Measurements from ENCODE around the gene SYNJ2. TPM values are rescaled to one million over a fixed set of nuclear protein-coding genes. Genes with fewer than 3 reads are reported as not detected.

Gene SYNJ2
- total and polyA plus RNA-seq, 5 experiments from 2014 or later, result 5.2 to 16.3 (median 8.5) TPM

DNA sequence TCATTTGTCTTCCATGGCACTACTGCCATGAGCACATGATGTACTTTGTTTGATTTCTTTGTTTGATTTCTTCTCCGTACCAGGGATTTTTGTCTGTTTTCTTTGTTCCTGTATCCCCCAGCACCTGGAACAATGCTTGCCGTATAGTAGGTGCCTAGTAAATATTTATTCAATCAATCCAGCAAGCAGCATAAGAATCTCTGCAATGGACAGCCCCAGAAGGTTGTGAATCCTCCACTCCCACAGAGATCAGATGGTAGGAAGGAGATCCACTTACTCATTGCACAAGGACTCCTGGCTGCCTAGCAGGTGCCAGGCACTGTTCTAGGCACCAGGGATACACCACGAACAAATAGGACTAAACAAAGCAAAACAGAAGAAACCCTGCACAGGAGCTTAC lies 6.7 kb upstream of the SYNJ2 start:
- no peaks in the 10 kb centered on the region for H3K36me3 Mint-ChIP-seq
- H3K27me3 Mint-ChIP-seq, result peaks cover 0 to 3% (median 0%) of the 10 kb centered on the region in 5 donors
- ATAC-seq (no peak), DNase-seq (no peak)
- no peak overlapping the region for H3K4me3 Mint-ChIP-seq
- H3K4me1 Mint-ChIP-seq, result peaks cover 5 to 14% (median 11%) of the 10 kb centered on the region in 4 donors
- H3K9me3 Mint-ChIP-seq, result no peaks in the 10 kb centered on the region
- POLR2A ChIA-PET, result no interaction called here
- no peak overlapping the region for H3K27ac Mint-ChIP-seq

DNA sequence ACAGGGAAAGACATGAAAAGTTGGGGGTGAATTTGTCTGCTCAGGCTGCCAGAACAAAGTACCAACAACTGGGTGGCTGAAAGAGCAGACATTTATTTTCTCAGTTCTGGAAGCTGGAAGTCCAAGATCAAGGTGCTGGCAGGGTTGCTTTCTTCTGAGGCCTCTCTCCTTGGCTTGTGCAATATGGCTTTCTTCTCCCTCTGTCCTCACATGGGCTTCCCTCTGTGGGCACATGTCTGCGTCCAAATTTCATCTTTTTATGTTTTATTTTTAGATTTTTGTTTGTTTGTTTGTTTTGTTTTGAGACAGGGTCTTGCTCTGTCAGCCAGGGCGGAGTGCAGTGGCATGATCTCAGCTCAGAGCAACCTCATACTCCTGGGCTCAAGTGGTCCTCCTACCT lies 6.2 kb upstream of the SYNJ2 start:
- Mint-ChIP-seq H3K4me3 (no peak overlapping the region), H3K4me1 (peaks cover 10 to 18% (median 14%) of the 10 kb centered on the region in 4 donors), H3K27ac (peak overlapping the region in 1 of 10 donors; percentile 25), H3K36me3 (no peaks in the 10 kb centered on the region), H3K27me3 (peaks cover 0 to 2% (median 0%) of the 10 kb centered on the region in 5 donors), H3K9me3 (no peaks in the 10 kb centered on the region)
- no peak for DNase-seq
- no peak for ATAC-seq
- POLR2A ChIA-PET, result no interaction called here

DNA sequence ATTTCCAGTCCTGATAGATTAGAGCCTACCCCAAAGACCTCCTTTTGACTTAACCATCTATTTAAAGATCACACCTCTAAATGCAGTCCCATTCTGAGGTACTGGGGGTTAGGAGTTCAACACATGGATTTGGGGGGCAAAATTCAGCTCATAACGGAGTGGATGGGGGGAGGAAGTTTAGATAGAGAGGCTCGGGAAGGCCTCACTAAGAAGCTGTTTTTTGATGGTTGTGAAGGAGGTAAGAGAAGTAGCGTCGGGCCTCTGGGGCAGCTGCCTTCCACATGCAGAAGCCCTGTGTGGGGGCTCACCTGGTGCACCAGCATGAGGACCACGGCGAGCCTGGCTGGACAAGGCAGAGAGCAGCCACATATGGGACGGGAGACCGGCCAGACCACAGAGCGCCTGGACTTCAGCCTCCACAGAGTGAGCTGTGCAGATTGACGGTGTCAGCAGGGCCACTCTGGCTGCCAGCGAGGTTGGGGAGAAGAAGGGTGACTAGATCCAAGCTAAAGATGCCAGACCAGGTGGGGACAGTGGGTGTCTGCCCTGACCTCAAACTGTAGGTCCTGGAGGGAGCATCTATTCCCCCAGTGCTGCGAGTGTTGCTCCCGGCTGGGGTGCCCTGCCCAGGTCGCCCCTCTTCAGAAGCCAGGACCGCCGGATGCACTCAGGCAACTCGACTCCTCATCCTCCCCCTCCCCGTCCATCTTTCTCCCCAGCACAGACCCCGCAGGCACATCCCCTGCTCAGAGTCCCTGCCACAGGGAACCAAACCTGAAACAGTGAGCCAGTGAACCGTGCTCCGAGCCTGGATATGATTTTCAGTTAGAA lies 5.1 kb upstream of the SYNJ2 start:
- POLR2A ChIA-PET, result no interaction called here
- H3K27ac Mint-ChIP-seq, result peak overlapping the region in 1 of 10 donors; percentile 56
- H3K36me3 Mint-ChIP-seq, result no peaks in the 10 kb centered on the region

GRCh38 chr6:157977176-157977804 lies 4.4 kb upstream of the SYNJ2 start:
- DNase-seq (no peak), ATAC-seq (no peak)
- no peaks in the 10 kb centered on the region for H3K9me3 Mint-ChIP-seq
- H3K4me3 Mint-ChIP-seq, result no peak overlapping the region
- peaks cover 0 to 2% (median 0%) of the 10 kb centered on the region in 5 donors for H3K27me3 Mint-ChIP-seq
- H3K4me1 Mint-ChIP-seq, result peaks cover 13 to 25% (median 19%) of the 10 kb centered on the region in 4 donors
- H3K36me3 Mint-ChIP-seq, result no peaks in the 10 kb centered on the region
- peak overlapping the region in 3 of 10 donors; percentile 3 to 63 (median 26) for H3K27ac Mint-ChIP-seq
- POLR2A ChIA-PET, result no interaction called here

More for the DNA sequence above, 5.1 kb upstream of the SYNJ2 start:
- ATAC-seq, result no peak
- Mint-ChIP-seq H3K9me3 (no peaks in the 10 kb centered on the region), H3K4me3 (no peak overlapping the region), H3K27me3 (peaks cover 0 to 2% (median 0%) of the 10 kb centered on the region in 5 donors), H3K4me1 (peaks cover 12 to 24% (median 19%) of the 10 kb centered on the region in 4 donors)
- no peak for DNase-seq

DNA sequence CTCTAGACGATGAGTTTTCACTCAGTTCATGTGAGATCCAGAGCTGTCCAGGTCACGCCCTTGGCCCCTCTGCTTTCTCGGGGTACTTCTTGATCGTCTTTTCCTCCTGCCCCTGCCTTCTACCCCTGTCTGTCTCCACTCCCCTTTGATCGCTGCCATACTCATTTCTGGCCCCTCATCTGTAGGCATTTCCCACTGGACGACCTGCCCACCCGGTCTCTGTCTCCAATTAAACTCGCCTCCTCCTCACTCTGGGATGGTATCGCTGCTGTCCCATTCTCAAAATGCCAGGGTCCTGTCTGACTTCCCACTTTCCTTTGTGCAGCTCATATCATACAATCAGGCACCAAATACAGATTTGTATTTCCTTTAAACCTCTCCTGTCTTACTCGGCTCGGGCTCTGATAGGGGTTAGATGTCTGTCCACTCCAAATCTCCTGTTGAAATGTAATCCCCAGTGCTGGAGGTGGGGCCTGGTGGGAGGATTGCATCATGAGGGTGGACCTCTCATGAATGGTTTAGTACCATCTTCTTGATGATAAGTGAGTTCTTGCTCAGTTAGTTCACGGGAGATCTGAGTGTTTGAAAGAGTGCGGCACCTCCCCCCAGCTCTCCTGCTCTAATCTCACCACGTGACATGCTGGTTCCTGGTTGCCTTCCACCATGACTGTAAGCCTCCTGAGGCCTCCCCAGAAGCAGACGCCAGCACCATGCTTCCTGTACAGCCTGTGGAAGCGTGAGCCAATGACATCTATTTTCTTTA lies 3.5 kb upstream of the SYNJ2 start:
- peaks cover 20 to 34% (median 25%) of the 10 kb centered on the region in 4 donors for H3K4me1 Mint-ChIP-seq

DNA sequence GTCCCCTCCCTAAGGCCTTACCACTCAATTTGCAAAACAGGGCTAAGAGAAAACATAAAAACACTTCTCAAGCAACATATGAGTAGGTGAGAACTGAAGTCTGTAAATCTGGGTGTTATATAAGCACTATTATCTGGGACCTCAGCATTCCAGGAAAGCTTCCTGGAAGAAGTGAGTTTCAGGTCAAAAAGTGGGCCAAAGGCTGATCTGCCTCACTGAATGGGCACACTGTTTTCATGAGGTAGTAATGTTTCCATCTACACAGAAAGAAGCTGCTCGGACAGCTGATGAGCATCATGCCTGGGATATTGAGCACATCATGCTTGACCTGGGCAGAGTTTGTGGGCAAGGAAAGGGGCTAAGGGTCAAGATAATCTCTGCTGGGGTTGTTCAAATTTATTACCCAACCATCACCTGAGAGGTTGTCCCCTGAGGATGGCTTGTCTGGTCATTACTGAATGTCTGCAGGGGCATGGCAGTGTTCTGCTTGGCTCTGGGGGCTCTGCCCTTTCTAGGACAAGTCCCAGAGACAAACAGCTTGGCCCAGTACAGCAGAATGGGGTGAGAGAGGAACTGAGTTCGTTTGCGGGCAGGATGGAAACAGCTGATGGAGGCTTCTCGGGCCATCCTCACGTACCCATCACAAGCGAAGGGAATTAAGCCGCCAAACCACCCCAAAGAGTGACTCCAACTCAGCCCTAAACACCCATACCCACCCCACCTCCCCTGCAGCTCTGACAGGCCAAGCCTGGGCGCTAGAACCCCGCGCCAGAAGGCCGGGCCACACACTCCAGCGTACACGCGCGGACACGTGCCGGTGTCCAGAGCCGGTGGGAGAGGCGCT lies 1.2 kb upstream of the SYNJ2 start:
- ATAC-seq (peak; percentile 2 to 3), DNase-seq (peak in 1 of 10 donors; percentile 27)
- Mint-ChIP-seq H3K4me3 (peak overlapping the region; percentile 70 to 88 (median 83)), H3K36me3 (no peaks in the 10 kb centered on the region), H3K27me3 (peaks cover 0 to 2% (median 0%) of the 10 kb centered on the region in 5 donors), H3K9me3 (no peaks in the 10 kb centered on the region), H3K27ac (peak overlapping the region; percentile 45 to 90 (median 82)), H3K4me1 (peaks cover 23 to 53% (median 48%) of the 10 kb centered on the region in 4 donors)
- POLR2A ChIA-PET, result interaction anchor here (1.0 to 1.4 kb wide), 4 partner anchors 9 to 19 kb away, joined by 3 to 7 read pairs (median 3); no protein-coding TSS in a partner anchor

More for the DNA sequence above, 3.5 kb upstream of the SYNJ2 start:
- POLR2A ChIA-PET, result interaction anchor here (0.5 kb wide), 1 partner anchor 364 kb away, joined by 3 read pairs; no protein-coding TSS in a partner anchor
- ATAC-seq, result no peak
- Mint-ChIP-seq H3K4me3 (no peak overlapping the region), H3K27me3 (peaks cover 0 to 2% (median 0%) of the 10 kb centered on the region in 5 donors), H3K27ac (peak overlapping the region in 2 of 10 donors; percentile 27 to 72), H3K9me3 (no peaks in the 10 kb centered on the region), H3K36me3 (no peaks in the 10 kb centered on the region)
- no peak for DNase-seq

- H3K4me1 Mint-ChIP-seq, result peaks cover 23 to 56% (median 51%) of the 10 kb centered on the region in 4 donors
- H3K27me3 Mint-ChIP-seq, result peaks cover 0 to 2% (median 0%) of the 10 kb centered on the region in 5 donors
- DNase-seq, result peak in 1 of 10 donors; percentile 62
- peak overlapping the region in 9 of 10 donors; percentile 70 to 90 (median 85) for H3K27ac Mint-ChIP-seq
- no peaks in the 10 kb centered on the region for H3K9me3 Mint-ChIP-seq
- H3K4me3 Mint-ChIP-seq, result peak overlapping the region; percentile 70 to 88 (median 83)
- H3K36me3 Mint-ChIP-seq, result no peaks in the 10 kb centered on the region
- no peak for ATAC-seq
- POLR2A ChIA-PET, result interaction anchor here (1.0 to 1.5 kb wide), 4 partner anchors 9 to 47 kb away, joined by 3 to 10 read pairs (median 6); no protein-coding TSS in a partner anchor
Measured at GRCh38 chr6:157981132-157981394, 600 bp upstream of the SYNJ2 start.

DNA sequence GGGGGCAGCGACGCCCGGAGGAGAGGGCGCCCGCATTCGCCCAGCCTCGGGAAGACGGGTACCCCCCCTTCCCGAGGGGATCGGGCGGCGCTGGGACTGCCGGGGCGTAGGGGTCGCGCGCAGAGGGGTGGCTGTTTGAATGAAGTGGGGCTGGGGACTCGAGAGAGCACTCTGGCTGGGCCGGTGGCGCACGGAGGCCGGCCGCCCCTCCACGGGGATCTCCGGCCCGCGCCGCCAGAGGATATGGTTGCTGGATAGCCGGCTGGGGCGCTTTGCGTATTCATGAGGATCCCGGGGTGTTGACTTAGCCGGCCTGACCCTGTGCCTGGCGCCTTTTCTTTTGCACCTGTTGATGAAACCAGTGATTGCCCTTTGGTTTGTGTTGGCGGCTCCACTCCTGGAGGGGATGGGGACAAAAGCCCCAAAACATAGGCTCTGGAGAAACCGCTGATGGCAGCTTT lies 469 bp downstream of the SYNJ2 start:
- POLR2A ChIA-PET, result interaction anchor here (0.6 to 1.5 kb wide), 8 partner anchors 8 to 1126 kb away, joined by 3 to 10 read pairs (median 4); no protein-coding TSS in a partner anchor
- ATAC-seq, result peak in 1 of 2 donors; percentile 4
- DNase-seq, result peak in 4 of 10 donors; percentile 17 to 28 (median 24)
- Mint-ChIP-seq H3K9me3 (no peaks in the 10 kb centered on the region), H3K36me3 (no peaks in the 10 kb centered on the region), H3K27ac (peak overlapping the region; percentile 37 to 93 (median 68)), H3K4me3 (peak overlapping the region; percentile 74 to 91 (median 83)), H3K27me3 (peaks cover 0 to 2% (median 0%) of the 10 kb centered on the region in 5 donors), H3K4me1 (peaks cover 21 to 60% (median 51%) of the 10 kb centered on the region in 4 donors)

- Mint-ChIP-seq H3K9me3 (no peaks in the 10 kb centered on the region), H3K4me1 (peaks cover 18 to 58% (median 53%) of the 10 kb centered on the region in 4 donors), H3K36me3 (no peaks in the 10 kb centered on the region), H3K4me3 (peak overlapping the region; percentile 74 to 91 (median 83)), H3K27ac (peak overlapping the region; percentile 37 to 93 (median 68)), H3K27me3 (peaks cover 0 to 2% (median 0%) of the 10 kb centered on the region in 5 donors)
- ATAC-seq (no peak), DNase-seq (peak in 2 of 10 donors; percentile 26 to 42)
- POLR2A ChIA-PET, result interaction anchor here (0.7 to 2.6 kb wide), 9 partner anchors 9 to 1125 kb away, joined by 3 to 11 read pairs (median 4); no protein-coding TSS in a partner anchor
Measured at GRCh38 chr6:157982563-157983405, 1.1 kb downstream of the SYNJ2 start.

DNA sequence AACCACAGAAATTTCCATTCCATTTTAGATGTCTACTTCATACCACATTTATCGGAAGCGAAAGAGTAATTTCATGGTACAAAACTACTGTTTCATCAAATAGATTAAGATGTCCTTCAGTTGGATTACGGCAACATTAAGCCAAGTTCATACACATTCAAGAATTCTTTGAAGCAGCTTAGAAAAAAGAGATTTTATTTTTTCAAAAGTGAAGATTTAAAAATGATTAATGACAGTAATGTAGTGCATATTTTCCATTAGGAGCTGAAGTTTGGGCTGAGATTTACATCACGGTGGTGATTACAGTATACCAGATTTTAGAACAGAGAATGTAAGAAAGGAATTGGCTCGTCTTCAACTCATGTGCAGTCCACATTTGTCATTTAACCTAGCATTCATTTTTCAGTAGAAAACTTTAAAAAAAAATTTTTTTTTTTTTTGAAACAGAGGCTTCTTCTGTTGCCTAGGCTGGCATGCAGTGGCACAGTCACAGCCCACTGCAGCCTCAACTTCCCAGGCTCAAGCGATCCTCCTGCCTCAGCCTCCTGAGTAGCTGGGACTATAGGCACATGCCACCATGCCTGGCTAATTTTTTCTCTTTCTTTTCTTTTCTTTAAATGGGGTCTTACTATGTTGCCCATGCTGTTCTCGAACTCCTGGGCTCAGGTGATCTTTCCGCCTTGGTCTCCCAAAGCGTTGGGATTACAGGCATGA lies 1.9 kb downstream of the SYNJ2 start:
- H3K27ac Mint-ChIP-seq, result peak overlapping the region; percentile 37 to 93 (median 76)
- ATAC-seq, result peak in 1 of 2 donors; percentile 5
- POLR2A ChIA-PET, result interaction anchor here (0.7 to 2.6 kb wide), 9 partner anchors 8 to 217 kb away, joined by 3 to 11 read pairs (median 3); no protein-coding TSS in a partner anchor
- H3K4me3 Mint-ChIP-seq, result peak overlapping the region; percentile 74 to 91 (median 83)
- DNase-seq, result peak in 3 of 10 donors; percentile 19 to 38 (median 28)
- no peaks in the 10 kb centered on the region for H3K36me3 Mint-ChIP-seq
- peaks cover 16 to 65% (median 59%) of the 10 kb centered on the region in 4 donors for H3K4me1 Mint-ChIP-seq
- peaks cover 0 to 2% (median 0%) of the 10 kb centered on the region in 5 donors for H3K27me3 Mint-ChIP-seq
- H3K9me3 Mint-ChIP-seq, result no peaks in the 10 kb centered on the region
